ENCODE results near the gene IQSEC3. TPM values are rescaled to one million over a fixed set of nuclear protein-coding genes. Genes with fewer than 3 reads are reported as not detected.
"Not testable (repeated sequence)": the region's sequence is repeated elsewhere in the genome, so short reads cannot be mapped to it uniquely, and the experiment has no call there.

IQSEC3 gene
- total RNA-seq, 2 donors from 2014 or later: 0.32 to 1.6 TPM

DNA sequence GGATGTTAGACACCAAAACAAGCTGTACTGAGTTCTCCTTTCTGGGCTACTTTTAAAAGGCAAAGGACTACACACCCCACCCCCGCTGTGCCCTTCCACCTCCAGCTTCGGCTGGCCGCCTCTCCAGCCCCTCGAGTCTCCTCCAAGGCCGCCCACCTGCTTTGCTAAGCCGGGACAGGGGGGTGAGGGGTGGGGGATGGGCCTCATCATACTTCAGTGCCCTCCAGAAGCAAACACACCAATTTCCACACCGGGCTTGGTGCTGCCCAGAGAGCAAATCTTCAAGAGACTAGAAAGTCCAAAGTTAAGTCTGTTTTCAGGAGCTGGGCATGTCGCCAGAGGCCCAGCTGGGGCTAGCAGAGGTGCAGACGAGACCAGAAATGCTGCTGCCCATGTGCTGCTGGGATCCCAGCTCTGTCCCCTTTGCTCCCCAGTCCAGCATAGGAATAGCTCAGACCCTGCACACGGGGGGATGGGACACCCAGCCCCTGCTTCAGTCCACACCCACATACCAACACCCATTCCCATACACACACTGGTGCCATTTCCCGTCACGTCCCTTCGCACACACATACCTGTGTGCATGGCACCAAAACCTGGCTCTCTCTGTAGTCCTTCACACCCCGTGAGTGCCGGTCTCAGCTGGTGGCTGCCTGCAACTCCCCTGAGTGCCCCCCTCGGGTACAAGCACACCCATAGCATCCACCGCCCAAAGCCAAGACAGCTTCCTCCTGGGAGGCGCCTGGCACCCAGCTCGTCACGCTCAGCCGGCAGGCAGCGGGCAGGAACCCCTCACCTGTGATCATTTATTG lies 146.4 kb downstream of the IQSEC3 start:
- H3K36me3 Mint-ChIP-seq: no peaks in the 10 kb centered on the region
- no peaks in the 10 kb centered on the region for H3K9me3 Mint-ChIP-seq
- ATAC-seq (no peak), DNase-seq (ENCODE audit: low spot score in 2 of 2) (no peak)
- H3K27ac Mint-ChIP-seq: no peak overlapping the region

DNA sequence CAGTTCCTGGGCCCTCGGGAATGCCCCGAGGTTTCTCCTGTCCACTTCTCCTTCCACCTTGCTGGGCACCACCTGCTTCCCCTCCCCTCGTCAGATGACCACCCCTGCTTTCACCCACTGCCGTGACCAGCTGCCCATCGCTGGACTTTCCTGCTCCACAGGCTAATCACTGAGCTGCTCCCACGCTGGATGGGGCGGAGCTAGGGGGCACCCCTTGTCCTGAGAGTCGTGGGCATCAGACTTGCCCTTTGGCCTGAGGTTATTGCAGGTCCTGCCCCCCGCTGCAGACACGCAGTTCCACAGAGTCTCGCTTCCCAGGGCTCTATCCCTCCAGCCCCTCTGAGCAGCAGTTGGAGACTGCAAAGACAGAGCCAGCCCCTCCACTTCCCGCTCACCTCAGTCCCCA lies 147.0 kb downstream of the IQSEC3 start:
- no peaks in the 10 kb centered on the region for H3K9me3 Mint-ChIP-seq
- no peaks in the 10 kb centered on the region for H3K36me3 Mint-ChIP-seq
- no peak for ATAC-seq
- no peak overlapping the region for H3K27ac Mint-ChIP-seq
- DNase-seq (ENCODE audit: low spot score in 2 of 2): no peak

DNA sequence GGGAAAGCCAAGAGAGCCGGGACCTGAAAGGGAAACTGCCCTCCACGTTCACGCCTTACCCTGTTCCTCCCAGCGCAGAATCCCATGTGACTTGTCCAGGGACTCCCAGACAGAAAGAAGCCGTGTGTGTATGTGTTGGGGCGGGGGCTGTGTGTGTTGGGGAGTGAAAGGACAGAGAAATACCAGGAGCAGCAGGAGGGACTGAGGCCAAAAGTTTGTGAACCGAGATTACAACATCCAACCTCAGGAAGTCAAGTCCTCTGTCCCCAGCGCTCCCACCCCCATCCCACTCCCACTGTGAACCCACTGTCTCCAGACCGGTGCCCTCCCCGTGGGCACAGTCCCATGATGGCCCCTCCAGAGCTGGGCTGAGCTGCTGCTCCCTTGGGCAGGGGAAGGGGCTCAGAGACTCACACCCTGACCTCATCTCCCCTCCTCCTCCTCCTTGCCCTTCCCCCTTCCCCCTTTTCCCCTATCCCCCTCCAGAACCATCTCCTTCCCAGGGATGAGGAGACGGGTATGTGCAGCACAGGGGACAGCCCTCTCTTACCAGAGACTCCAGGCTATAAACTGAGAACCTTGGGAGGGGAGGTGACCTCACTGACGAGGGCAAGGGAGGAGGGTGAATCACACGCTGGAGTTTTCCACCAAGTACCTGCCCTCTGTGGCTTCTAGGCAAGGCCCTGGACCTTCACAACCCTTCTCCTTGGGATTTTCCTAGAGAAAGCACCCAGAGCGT lies 147.6 kb downstream of the IQSEC3 start, which contains the start of gene SLC6A12:
SLC6A12 (minus strand) TSS at position 155 of the 739 bp plus-strand sequence. CDS start 4,171 bp downstream, outside the sequence.
- DNase-seq (ENCODE audit: low spot score in 2 of 2) (no peak), ATAC-seq (no peak)
- H3K9me3 Mint-ChIP-seq: no peaks in the 10 kb centered on the region
- H3K27ac Mint-ChIP-seq: no peak within 1 kb of the TSS
- no peaks in the 10 kb centered on the region for H3K36me3 Mint-ChIP-seq

DNA sequence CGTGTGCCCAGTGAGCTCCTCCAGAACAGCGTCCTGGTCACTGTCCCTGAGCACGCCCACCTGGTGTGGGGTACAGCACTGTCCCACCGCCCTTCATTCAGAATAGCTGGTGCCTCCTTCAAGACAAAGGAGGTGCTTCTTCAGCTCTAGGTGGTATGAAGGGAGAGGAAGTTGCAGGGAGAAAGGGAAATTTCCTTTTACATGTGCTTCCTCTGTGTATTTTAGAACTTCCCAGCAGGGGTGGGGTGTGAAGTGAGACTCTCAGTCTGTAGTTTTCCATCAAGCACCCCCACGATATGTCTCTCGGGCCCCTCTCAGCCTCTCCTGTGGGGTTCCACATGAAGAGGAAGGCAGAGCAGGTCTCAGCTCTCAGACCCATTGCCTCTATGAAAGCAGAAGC lies 148.5 kb downstream of the IQSEC3 start:
- ATAC-seq (no peak), DNase-seq (ENCODE audit: low spot score in 2 of 2) (no peak)
- no peak overlapping the region for H3K27ac Mint-ChIP-seq
- H3K36me3 Mint-ChIP-seq: no peaks in the 10 kb centered on the region
- no peaks in the 10 kb centered on the region for H3K9me3 Mint-ChIP-seq

DNA sequence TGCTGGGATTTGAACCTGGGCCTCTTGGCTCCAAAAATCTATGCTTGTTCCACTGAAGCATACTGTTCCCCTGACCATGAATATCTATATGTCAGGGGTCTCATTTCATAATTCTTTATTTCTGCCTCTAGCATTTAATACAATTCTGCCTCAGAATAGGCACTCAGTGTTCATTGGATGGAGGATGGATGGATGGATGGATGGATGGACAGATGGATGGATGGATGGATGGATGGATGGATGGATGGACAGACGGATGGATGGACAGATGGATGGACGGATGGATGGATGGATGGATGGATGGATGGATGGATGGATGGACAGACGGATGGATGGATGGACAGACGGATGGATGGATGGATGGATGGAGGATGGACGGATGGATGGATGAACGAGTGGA lies 150.5 kb downstream of the IQSEC3 start:
- DNase-seq (ENCODE audit: low spot score in 2 of 2); H3K36me3 Mint-ChIP-seq; H3K27ac Mint-ChIP-seq; H3K9me3 Mint-ChIP-seq; ATAC-seq: not testable (repeated sequence)

DNA sequence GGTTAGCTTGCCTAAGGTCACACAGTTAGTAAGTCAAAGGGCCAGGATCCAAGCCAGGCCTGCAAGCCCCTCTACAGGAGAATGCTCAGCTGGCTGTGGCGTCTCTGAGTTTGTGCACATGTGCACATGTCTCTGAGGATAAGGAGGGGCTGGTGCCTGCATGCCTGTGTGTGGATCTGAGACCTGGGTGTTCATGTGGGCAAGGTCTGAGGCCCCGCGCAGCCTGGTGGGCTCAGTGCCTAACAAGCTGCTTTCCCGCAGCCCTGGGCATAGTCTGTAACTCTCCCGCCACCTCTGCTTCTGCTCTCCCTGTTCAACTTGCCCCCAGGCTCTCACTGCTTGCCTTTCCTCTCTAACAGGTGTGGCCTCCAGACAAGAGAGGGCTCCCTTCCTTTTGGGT lies 151.7 kb downstream of the IQSEC3 start:
- no peak overlapping the region for H3K27ac Mint-ChIP-seq
- no peaks in the 10 kb centered on the region for H3K36me3 Mint-ChIP-seq
- ATAC-seq (no peak), DNase-seq (ENCODE audit: low spot score in 2 of 2) (no peak)
- H3K9me3 Mint-ChIP-seq: no peaks in the 10 kb centered on the region

DNA sequence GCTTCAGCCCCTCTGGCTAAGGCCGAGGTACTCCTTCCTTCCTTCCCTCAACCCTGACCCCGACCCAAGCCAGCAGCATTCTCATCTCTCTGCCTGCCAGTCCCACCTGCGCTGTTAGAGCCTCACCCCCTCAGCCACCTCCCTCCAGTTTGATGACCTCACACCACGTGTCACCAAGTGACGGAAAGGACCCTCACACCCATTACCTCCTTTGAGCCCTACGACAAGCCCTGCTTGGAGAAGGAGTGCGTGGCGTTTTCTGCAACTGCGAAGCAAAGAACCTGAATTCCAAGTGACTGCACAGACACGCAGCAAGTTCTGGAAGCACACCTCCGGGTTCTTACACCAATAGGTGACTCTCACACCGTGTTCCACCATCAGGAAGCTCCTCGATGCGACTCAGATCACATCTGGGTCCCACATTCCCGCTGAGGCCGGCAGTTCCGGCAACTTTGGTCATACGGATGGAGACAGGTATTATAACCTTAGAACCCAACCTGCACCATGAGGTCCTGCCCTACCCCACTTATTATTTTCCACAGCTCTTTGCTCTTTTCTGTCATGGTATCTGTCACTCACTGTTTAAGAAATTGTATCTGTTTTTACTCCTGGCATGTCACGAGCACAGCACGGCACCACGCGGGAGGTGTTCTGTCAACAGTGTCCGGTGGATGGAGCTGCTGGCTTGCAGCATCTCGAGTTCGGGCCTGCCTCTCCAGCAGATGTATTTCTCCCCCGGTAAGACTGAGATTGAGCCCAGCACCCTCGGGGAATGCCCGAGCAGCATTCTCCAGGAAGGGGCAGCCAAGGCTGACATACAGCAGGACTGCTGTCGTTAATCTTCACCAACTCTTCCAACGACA lies 152.4 kb downstream of the IQSEC3 start:
- no peak for DNase-seq (ENCODE audit: low spot score in 2 of 2)
- Mint-ChIP-seq H3K9me3 (no peaks in the 10 kb centered on the region), H3K36me3 (no peaks in the 10 kb centered on the region), H3K27ac (no peak overlapping the region)
- ATAC-seq: no peak

DNA sequence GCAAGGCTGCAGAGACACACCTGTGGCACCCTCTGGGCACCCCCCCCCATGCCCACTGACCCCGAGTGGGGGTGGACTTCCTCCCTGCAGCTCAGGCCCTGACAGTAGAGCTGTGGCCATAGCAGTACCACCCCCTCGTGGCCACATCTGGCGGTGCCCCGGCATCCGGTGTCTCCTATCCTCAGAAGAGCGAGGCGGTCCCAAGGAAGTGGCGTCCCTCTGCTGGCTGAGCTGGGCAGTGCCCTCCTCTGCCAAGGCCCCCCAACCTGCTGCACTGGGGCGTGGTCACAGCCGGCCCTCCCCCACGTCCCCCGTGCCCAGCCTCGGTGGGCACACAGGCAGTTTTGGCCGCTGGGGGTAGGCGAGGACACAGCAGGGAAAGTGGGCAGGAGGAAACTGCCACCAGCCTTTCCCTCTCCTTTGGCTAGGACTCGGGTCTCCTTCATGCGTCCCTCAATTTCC lies 153.4 kb downstream of the IQSEC3 start:
- no peak overlapping the region for H3K27ac Mint-ChIP-seq
- no peaks in the 10 kb centered on the region for H3K36me3 Mint-ChIP-seq
- H3K9me3 Mint-ChIP-seq: no peaks in the 10 kb centered on the region
- ATAC-seq: peak; percentile 87 to 98
- DNase-seq (ENCODE audit: low spot score in 2 of 2): peak; percentile 60 to 81

DNA sequence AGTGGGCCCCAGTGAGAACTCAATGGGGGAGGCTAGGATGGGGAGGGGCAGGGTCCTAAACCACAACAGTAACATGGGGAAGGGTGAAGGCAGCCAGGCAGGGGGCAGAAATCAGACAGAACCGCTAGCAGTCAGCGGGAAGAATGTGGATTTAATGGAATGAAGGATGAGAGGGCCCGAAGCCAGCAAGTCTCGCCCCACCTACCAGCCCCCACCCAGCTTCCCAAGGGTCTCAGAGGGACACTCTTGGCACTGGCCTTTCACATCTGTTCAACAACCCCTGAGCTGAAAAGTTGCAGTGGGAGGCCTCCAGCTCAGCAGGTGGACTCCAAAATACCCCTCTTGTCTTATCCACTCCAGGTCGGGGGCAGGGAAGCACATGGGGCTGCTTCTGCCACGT lies 153.9 kb downstream of the IQSEC3 start:
- Mint-ChIP-seq H3K27ac (no peak overlapping the region), H3K36me3 (no peaks in the 10 kb centered on the region), H3K9me3 (no peaks in the 10 kb centered on the region)
- ATAC-seq (no peak), DNase-seq (ENCODE audit: low spot score in 2 of 2) (no peak)

DNA sequence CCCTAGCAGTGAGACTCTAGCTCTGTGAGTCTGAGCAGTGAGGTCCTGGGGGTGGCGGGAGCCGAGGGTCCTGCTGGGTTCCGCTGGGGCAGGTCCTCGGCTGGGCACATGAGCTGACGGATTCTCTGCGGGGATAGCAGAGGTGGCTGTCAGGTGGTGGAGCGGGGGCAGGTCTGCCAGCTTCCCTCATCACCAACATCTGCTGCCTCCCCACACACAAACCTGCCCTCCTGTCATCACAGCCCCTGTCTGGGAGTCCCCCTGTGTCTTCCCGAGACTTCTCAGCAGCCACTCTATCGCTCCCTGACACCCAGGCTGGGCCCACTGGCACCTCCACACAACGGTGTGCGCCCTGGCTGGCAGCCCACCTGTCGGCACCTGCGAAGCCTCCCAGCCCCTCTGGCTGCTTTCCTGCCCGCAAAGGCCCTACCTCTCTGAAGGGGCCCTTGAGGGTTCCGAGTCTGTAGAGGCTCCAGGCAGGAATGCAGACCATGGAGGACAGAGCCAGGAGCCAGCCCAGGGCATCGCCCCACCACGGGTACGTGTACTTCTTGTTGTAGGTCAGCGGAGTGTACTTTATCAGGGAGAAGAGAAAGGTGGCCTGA lies 154.5 kb downstream of the IQSEC3 start:
- ATAC-seq (no peak), DNase-seq (ENCODE audit: low spot score in 2 of 2) (no peak)
- no peaks in the 10 kb centered on the region for H3K36me3 Mint-ChIP-seq
- no peak overlapping the region for H3K27ac Mint-ChIP-seq
- no peaks in the 10 kb centered on the region for H3K9me3 Mint-ChIP-seq

DNA sequence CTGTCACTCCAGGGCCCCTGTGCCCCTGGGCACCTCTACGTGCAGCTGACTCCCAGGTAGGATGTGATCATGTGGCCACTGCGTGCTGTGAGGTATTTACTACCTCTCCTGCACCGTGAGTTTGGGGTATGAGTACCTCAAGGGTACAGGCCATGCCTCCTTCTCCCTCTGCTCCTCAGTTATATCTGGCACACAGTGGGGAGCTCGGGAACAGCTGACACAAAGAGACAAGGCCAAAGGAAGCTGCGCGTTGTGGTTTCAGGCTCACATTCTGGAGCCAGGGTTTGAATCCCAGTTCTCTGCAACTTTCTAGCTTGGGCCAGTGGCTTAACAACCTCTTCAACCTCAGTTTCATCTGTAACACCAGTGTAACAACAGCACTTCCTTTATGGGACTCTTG lies 155.2 kb downstream of the IQSEC3 start:
- DNase-seq (ENCODE audit: low spot score in 2 of 2): no peak
- no peak overlapping the region for H3K27ac Mint-ChIP-seq
- no peaks in the 10 kb centered on the region for H3K9me3 Mint-ChIP-seq
- no peak for ATAC-seq
- H3K36me3 Mint-ChIP-seq: no peaks in the 10 kb centered on the region

DNA sequence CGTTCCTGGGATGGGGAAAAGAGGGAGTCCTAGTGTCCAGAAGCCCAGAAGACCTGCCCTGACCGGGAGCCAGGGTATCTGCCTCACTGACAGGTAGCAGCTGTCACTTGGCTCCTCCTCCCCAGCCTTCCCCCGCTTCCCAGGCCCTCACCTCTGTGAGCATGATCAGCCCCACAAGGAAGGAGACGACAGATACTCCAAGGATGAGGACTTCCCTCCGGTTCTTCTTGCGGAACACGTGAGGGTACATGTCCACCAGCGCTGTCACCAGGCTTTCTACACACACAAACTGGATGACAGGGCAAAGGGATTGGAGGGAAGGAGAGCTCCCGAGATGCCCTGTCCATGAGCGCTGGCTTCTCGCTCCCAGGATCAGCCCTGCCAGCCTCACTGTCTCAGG lies 157.3 kb downstream of the IQSEC3 start:
- ATAC-seq (no peak), DNase-seq (ENCODE audit: low spot score in 2 of 2) (no peak)
- H3K36me3 Mint-ChIP-seq: no peaks in the 10 kb centered on the region
- no peak overlapping the region for H3K27ac Mint-ChIP-seq
- no peaks in the 10 kb centered on the region for H3K9me3 Mint-ChIP-seq

DNA sequence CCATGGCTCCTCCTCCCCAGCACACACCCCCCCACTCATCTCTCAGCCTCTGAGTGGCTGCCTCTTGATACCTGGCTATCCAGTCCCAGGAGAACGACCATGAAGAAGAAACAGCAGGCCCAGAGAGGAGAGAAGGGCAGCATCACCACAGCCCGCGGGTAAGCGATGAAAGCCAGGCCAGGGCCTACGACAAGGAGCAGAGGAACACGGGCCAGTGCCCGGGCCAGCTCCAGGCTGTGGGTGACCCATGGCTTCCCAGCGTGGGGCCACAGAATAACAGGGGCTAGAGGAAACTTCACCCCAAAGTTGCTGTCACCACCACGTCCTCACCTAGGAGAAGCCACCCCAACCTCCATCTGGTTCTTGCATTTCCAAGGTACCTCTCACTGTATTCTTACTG lies 157.8 kb downstream of the IQSEC3 start:
- no peak for DNase-seq (ENCODE audit: low spot score in 2 of 2)
- H3K36me3 Mint-ChIP-seq: no peaks in the 10 kb centered on the region
- H3K9me3 Mint-ChIP-seq: no peaks in the 10 kb centered on the region
- no peak for ATAC-seq
- H3K27ac Mint-ChIP-seq: no peak overlapping the region

DNA sequence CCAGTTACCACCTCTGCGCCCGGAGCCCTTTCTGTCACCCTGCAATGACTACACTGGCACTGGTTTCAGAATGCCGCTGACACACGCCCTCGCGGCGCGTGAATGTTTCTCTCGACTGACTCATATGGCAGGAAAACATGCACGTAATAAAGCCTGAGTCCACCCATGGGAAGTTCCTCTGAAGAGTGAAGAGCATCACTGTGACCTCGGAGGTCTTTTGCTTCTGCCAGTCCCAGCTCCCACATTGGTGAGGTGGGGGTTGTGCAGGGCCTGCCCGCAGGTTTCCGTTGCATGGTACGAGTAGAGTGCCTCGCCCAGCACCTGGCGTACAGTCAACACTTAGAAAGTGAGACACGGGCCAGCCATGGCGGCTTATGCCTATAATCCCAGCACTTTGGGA lies 158.4 kb downstream of the IQSEC3 start:
- no peaks in the 10 kb centered on the region for H3K36me3 Mint-ChIP-seq

DNA sequence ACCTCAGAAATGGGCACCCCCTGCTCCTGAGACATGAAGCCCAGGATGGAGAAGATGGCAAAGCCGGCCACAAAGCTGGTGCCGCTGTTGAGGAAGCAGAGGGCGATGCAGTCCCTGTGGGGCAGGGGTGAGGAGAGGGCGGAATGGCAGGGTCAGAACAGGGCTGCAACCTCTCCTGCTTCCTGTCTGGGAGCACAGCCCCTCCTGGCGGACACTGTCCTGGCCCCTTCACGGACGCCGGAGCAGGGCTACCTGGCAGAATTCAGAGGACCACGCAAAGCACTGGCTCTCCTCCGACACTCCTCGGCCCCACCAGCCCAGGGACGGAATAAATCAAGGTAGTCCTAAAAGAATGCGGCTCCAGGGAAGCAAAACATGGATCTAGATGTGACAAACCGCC lies 159.8 kb downstream of the IQSEC3 start:
- DNase-seq (ENCODE audit: low spot score in 2 of 2) (peak in 1 of 2 donors; percentile 34), ATAC-seq (no peak)
- Mint-ChIP-seq H3K27ac (no peak overlapping the region), H3K9me3 (no peaks in the 10 kb centered on the region), H3K36me3 (no peaks in the 10 kb centered on the region)

More for the DNA sequence above, 158.4 kb downstream of the IQSEC3 start:
- H3K9me3 Mint-ChIP-seq: no peaks in the 10 kb centered on the region
- no peak overlapping the region for H3K27ac Mint-ChIP-seq
- DNase-seq (ENCODE audit: low spot score in 2 of 2): peak in 1 of 2 donors; percentile 39
- no peak for ATAC-seq

DNA sequence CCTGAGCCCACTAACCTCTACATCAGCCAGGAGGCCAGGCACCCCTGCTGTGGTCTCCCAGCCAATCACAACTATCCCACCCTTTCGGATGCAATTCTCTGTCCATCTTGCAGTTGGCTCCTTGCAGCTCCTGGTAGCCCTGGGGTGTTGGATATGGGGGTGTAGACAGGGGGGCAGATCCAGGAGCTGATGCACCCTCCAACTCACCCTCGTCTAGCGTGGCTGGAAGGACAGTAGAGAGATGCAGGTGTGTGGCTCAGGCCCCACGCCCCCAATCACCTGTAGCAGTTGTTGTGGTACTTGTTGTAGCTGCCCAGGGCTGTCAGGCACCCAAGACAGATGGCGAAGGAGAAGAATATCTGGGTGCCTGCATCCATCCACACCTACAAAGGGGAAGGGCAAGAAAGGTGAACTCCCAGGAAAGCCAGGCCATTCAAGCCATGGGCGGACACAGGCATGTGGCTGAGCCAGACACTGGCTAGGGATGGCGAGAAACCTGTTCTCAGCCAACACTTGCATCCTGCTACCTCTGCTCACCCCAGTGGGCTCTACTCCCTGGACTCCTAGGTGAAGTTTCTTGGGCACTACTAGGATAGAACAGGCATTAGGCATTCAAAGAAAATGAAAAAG lies 160.8 kb downstream of the IQSEC3 start:
- Mint-ChIP-seq H3K36me3 (no peaks in the 10 kb centered on the region), H3K9me3 (no peaks in the 10 kb centered on the region), H3K27ac (no peak overlapping the region)
- ATAC-seq (no peak), DNase-seq (ENCODE audit: low spot score in 2 of 2) (peak in 1 of 2 donors; percentile 44)
